Esophagus squamous epithelium (tissue), 4 donors: ENCODE data around the gene SCAF11.
"Not testable (repeated sequence)": the region's sequence is repeated elsewhere in the genome, so short reads cannot be mapped to it uniquely, and the experiment has no call there.

Source experiments
- POLR2A ChIP-seq, 4 donors: fragments of 450-650 bp; IDR thresholded peaks; one replicate each; pipeline ENCODE4 v1.6.1; 2017; ENCODE audit warnings: antibody characterized with exemption in 4 of 4, mild to moderate bottlenecking in 4 of 4, moderate library complexity in 3 of 4
- TF ChIP-seq, protein P1 (sequence below), 6 experiments: fragments of 450-650 bp in 4 of 6; fragments of 200-600 bp in 2 of 6; sonication (generic) in 2 of 6; IDR thresholded peaks; one replicate each; pipeline ENCODE4 v1.5.1; 2016 to 2019; ENCODE audit warnings: antibody characterized with exemption in 6 of 6, mild to moderate bottlenecking in 4 of 6, moderate library complexity in 4 of 6

- TF ChIP-seq, protein P1, sequence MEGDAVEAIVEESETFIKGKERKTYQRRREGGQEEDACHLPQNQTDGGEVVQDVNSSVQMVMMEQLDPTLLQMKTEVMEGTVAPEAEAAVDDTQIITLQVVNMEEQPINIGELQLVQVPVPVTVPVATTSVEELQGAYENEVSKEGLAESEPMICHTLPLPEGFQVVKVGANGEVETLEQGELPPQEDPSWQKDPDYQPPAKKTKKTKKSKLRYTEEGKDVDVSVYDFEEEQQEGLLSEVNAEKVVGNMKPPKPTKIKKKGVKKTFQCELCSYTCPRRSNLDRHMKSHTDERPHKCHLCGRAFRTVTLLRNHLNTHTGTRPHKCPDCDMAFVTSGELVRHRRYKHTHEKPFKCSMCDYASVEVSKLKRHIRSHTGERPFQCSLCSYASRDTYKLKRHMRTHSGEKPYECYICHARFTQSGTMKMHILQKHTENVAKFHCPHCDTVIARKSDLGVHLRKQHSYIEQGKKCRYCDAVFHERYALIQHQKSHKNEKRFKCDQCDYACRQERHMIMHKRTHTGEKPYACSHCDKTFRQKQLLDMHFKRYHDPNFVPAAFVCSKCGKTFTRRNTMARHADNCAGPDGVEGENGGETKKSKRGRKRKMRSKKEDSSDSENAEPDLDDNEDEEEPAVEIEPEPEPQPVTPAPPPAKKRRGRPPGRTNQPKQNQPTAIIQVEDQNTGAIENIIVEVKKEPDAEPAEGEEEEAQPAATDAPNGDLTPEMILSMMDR (IDR thresholded peaks at IDR 0.05) = not testable (repeated sequence)
- not testable (repeated sequence) for TF ChIP-seq POLR2A (IDR thresholded peaks at IDR 0.05)
These were observed 27.5 kb upstream of the SCAF11 start for GRCh38 chr12:46017866-46018375.
